K562 (cell line): ENCODE measurements around the gene GPR4. TPM values are rescaled to one million over a fixed set of nuclear protein-coding genes. Genes with fewer than 3 reads are reported as not detected.

Source experiments
- ARID4B ChIP-seq: sonication (generic); formaldehyde crosslinking; IDR thresholded peaks from 2 replicates; pipeline ENCODE4 v1.8.0; 2022; ENCODE audit warnings: mild to moderate bottlenecking, missing genetic modification reagents
- C11orf30 ChIP-seq: fragments of 450-650 bp; IDR thresholded peaks from 2 replicates; pipeline ENCODE4 v1.6.1; 2016; ENCODE audit warnings: low read depth, mild to moderate bottlenecking
- CBFA2T3 ChIP-seq: fragments of 450-650 bp; IDR thresholded peaks from 2 replicates; pipeline ENCODE4 v1.6.1; 2017
- ETV6 ChIP-seq, 3 experiments: fragments of 150-350 bp in 1 of 3; sonication (generic) in 1 of 3; formaldehyde crosslinking in 1 of 3; IDR thresholded peaks; 2 replicates each; pipeline versions ENCODE4 v1.6.1 to v1.8.0; 2014 to 2022; ENCODE audit warnings: borderline replicate concordance in 2 of 3, low read depth in 2 of 3, antibody characterized with exemption in 1 of 3, low read length in 1 of 3, mild to moderate bottlenecking in 1 of 3, missing genetic modification reagents in 1 of 3
- FOXK1 ChIP-seq: sonication (generic); formaldehyde crosslinking; IDR thresholded peaks from 2 replicates; pipeline ENCODE4 v1.8.0; 2022; ENCODE audit warnings: missing genetic modification reagents, mild to moderate bottlenecking, borderline replicate concordance
- NFE2 ChIP-seq: IDR thresholded peaks from 2 replicates; pipeline ENCODE4 v1.6.1; 2014; ENCODE audit warnings: antibody characterized with exemption, low read depth
- RBM25 ChIP-seq: fragments of 200-400 bp; formaldehyde crosslinking; IDR thresholded peaks from 2 replicates; pipeline ENCODE4 v1.6.1; 2018; ENCODE audit warnings: low read length, low read depth, moderate library complexity; ENCODE audit not compliant: severe bottlenecking
- SMC3 ChIP-seq: conservative IDR thresholded peaks from 2 replicates; pipeline ENCODE4 v1.6.1; 2011; ENCODE audit warnings: low read depth, low read length, improper control_type of control experiment; ENCODE audit not compliant: insufficient read depth
- SP2 ChIP-seq: IDR thresholded peaks from 2 replicates; pipeline ENCODE4 v1.6.1; 2011; ENCODE audit warnings: mild to moderate bottlenecking, low read depth, low read length, moderate library complexity; ENCODE audit not compliant: poor library complexity, severe bottlenecking; ENCODE audit errors: extremely low read depth
- TEAD1 ChIP-seq, 2 experiments: fragments of 450-650 bp in 1 of 2; sonication (generic) in 1 of 2; formaldehyde crosslinking; IDR thresholded peaks; 2 replicates each; pipeline versions ENCODE4 v1.4.0 to v1.8.0; 2020 to 2022; ENCODE audit warnings: mild to moderate bottlenecking in 2 of 2, missing genetic modification reagents in 1 of 2
- ZBTB49 ChIP-seq: sonication (generic); formaldehyde crosslinking; IDR thresholded peaks from 2 replicates; pipeline ENCODE4 v1.8.0; 2022; ENCODE audit warnings: missing genetic modification reagents, mild to moderate bottlenecking, borderline replicate concordance
- polyA plus RNA-seq, 8 experiments: library from polyadenylated mRNA; depleted of rRNA in 4 of 8; stranded (reverse) in 5 of 8; unstranded in 3 of 8; fragments of >200 nt; fragmentation: Nextera tagmentation in 2 of 8; fragmentation: Illumina TruSeq in 1 of 8; extraction: Ambion mirVana in 2 of 8; extraction: Trizol in 1 of 8; gene quantifications; 2 replicates each; pipeline versions ENCODE4 v1.2.1 to v1.2.3, GENCODE V29; 2011 to 2014; ENCODE audit warnings: inconsistent platforms in 1 of 8, missing spikeins in 1 of 8
- total RNA-seq, 7 experiments: library from RNA; depleted of rRNA in 6 of 7; stranded (reverse); fragments of >200 nt in 6 of 7; fragmentation: Illumina TruSeq in 2 of 7; extraction: Trizol in 2 of 7; gene quantifications; 2 replicates each; pipeline versions ENCODE4 v1.2.1 to v1.2.3, GENCODE V29; 2011 to 2021; ENCODE audit warnings: low replicate concordance in 1 of 7
- TF ChIP-seq, protein P1 (sequence below), 2 experiments: fragments of 450-650 bp; conservative IDR thresholded peaks; 2 replicates each; pipeline ENCODE4 v1.6.1; 2017; ENCODE audit warnings: mild to moderate bottlenecking in 2 of 2, moderate library complexity in 2 of 2

Gene GPR4
- total and polyA plus RNA-seq, 9 of the 15 experiments (the other 6 are each of a cell fraction or from before 2014, with no cell fraction given) = 0.03 to 0.09 (median 0.04) TPM; not detected in 5

- 0 out of 2 replicates have a peak, but pooled peaks have one; percentile 30 for TF ChIP-seq ARID4B (CRISPR knock-in tag)
- peak; percentile 51; the same call in 1 of the 2 replicates for TF ChIP-seq FOXK1
- TF ChIP-seq, protein P1, sequence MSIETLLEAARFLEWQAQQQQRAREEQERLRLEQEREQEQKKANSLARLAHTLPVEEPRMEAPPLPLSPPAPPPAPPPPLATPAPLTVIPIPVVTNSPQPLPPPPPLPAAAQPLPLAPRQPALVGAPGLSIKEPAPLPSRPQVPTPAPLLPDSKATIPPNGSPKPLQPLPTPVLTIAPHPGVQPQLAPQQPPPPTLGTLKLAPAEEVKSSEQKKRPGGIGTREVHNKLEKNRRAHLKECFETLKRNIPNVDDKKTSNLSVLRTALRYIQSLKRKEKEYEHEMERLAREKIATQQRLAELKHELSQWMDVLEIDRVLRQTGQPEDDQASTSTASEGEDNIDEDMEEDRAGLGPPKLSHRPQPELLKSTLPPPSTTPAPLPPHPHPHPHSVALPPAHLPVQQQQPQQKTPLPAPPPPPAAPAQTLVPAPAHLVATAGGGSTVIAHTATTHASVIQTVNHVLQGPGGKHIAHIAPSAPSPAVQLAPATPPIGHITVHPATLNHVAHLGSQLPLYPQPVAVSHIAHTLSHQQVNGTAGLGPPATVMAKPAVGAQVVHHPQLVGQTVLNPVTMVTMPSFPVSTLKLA (conservative IDR thresholded peaks at IDR 0.05) = no peak
- no peak for TF ChIP-seq CBFA2T3
- no peak for TF ChIP-seq SP2
- no peak for TF ChIP-seq ZBTB49 (CRISPR knock-in tag)
- TF ChIP-seq ETV6 (IDR thresholded peaks at IDR 0.05; ENCODE audit: borderline replicate concordance in 1 of 2, low read depth in 2 of 2, low read length in 1 of 2) = no peak
- TF ChIP-seq ETV6 (CRISPR knock-in tag; IDR thresholded peaks at IDR 0.05; ENCODE audit: borderline replicate concordance) = peak; percentile 32; the same call in 1 of the 2 replicates
- TF ChIP-seq TEAD1 (CRISPR knock-in tag; IDR thresholded peaks at IDR 0.05) = peak in 1 of 2 experiments; percentile 41; a peak in 1 of 4 replicates
- TF ChIP-seq C11orf30 = no peak
- TF ChIP-seq RBM25 = peak; percentile 27
- no peak for TF ChIP-seq NFE2
- peak; percentile 81 for TF ChIP-seq SMC3
Measured at GRCh38 chr19:45569619-45570421, 32.2 kb downstream of the GPR4 start (continued).
